HG03378 (cell line): Measurements from ENCODE around the gene VCAN.

Experiments
- ATAC-seq: cut with Tn5 transposase; IDR thresholded peaks from one replicate; pipeline ENCODE4 v1.9.1; 2021; ENCODE audit warnings: mild to moderate bottlenecking, moderate library complexity; ENCODE audit not compliant: unreplicated experiment

Gene VCAN

GRCh38 chr5:83467371-83468035 is 4.0 kb upstream of the VCAN start:
- ATAC-seq, result no peak

GRCh38 chr5:83469075-83469474 is 2.5 kb upstream of the VCAN start:
- no peak for ATAC-seq

DNA sequence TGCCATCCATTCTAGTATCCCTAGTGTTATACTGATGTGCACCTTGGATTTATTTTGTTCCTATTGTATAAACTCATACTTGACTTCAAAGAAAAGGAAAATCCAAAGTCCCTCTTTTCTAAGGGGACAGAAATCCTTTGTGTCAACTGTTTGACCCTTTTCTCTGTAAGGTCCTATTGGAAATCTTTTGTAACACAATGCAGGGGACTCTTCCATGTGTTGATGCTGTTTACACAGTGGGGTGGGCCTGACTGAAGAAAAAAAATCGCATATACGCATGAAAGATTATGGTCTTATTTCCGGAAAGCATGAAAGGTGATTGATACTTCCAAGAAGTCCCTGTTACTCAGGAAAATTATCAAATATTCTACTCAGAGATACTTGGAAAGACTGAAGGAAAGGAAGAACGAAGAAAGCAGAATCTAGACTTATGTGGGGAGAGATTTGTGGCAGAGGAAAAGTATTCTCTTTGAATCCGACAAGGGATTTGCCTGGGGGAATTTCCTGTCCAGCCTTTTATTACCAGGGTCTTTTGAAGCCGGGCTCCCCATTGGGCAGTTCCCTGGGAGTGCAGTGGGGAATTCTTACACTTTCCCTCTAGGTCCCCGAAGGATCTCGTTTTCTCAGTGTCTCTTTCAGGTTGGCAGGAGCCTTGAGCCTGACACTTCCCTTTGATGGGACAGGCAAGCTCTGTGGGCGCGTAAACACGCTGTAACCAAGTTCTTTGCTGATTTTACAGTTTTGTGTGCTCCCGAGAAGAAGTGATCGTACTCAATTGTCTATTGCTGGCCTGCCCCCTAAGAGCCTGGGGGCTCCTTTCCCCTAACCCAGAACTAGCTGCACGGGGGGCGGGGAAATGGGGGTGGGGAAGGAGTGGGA is 779 bp upstream of the VCAN start:
- ATAC-seq, result no peak

DNA sequence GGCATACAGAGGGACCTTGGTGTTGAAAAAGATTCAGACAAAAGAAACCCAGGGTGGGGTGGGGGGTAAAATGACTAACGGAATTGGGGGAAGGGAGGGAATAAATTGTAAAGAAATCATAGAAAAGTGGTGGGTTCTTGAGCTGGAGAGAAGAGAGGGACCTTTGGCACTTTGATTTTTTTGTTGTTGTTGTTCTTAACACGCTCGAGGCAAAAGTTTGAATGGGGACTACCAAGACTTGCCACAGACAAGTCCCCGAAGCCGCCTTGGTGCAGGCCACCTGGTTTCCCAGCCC is 616 bp downstream of the VCAN start:
- no peak for ATAC-seq

- ATAC-seq, result peak; percentile 29
These were observed 1.2 kb downstream of the VCAN start for GRCh38 chr5:83472508-83473345.

GRCh38 chr5:83473346-83474160 is 2.0 kb downstream of the VCAN start:
- ATAC-seq, result peak; percentile 60

GRCh38 chr5:83474161-83474796 is 2.7 kb downstream of the VCAN start:
- peak; percentile 32 for ATAC-seq

DNA sequence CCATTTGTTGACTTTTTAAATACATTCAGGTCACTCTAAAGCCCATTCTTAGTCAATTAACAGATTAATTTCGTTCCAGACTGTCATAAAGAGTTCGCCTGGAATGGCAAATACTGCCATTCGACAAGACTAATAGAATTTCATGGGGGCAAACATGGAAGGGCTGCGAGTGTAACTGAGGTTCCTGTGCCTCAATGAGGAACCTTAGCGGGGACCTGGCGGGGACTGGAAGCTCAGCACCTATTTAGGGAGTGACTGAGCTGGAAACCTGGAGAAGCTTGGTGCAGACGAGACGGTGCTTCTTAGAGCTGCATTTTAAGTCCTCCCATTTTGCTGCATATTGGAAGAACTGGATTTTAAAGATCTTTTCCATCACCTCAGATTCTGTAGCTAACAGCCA is 3.4 kb downstream of the VCAN start:
- ATAC-seq, result no peak

DNA sequence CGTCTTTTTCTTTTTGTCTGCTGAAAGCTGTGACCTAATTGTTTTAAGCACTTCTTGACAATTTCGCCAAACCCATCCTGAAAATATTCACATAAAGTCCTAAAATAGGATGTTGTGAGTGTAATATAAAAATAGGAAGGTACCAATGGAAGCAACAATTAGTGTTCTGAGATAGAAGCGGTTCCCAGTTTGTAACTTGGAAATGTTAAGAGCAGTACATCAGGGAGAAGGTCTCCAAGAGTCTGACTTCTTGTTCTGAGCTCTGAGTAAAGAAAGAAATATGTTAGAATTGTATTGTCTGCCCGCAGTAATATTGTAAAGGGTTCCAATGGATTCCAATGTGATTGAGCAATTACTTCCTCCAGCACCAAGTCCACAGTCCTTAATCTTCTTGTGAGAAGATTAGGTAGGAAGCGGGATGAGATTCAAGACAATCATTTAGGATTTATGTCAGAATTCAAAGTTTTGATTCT is 3.9 kb downstream of the VCAN start:
- no peak for ATAC-seq

GRCh38 chr5:83475935-83476814 is 4.6 kb downstream of the VCAN start:
- ATAC-seq, result no peak

DNA sequence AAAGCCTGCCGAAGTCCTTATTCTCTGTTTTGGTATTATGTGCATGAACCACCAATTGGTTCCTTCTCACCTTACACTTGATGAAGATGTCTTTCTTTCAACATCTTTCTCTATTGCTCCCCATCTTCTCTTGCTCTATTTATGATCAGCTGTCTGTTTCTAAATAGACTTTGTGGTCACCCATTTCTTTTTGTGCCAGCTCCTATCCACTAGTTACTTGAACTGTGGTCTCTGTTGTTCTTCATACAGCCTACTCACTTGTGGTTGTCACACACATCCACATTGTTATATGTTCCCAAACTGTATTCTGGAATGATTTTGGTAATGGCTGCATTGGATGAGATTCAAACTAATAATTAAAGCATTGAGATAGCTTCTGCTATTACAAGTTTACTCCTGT is 11.4 kb downstream of the VCAN start:
- no peak for ATAC-seq

DNA sequence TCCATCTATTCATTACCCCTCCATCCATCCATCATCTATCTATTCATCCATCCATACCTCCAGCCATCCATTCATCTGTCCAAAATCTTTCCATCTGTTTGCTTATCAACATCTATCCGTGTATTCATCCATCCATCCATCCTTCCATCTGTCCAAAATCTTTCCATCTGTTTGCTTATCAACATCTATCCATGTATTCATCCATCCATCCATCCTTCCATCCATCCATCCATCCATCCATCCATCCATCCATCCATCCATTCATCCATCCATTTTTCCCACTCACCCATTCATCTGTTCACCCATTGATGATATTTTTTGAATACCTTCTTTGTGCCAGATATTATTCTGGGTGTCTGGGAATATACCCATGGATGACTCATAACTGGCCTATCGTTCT is 12.8 kb downstream of the VCAN start:
- no peak for ATAC-seq

DNA sequence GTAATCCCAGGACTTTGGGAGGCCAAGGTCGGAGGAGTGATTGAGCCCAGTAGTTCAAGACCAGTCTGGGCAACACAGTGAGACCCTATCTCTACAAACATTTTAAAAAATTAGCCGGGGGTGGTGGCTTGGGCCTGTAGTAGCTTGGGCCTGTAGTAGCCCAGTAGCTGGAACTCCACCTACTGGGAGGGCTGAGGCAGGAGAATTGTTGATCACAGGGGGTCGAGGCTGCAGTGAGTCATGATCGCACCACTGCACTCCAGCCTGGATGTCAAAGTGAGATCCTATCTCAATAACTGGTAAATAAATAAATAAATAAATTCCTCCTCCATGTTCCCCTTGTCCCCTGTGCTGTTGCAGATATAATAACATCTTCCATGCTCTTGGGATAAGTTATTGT is 14.3 kb downstream of the VCAN start:
- no peak for ATAC-seq

DNA sequence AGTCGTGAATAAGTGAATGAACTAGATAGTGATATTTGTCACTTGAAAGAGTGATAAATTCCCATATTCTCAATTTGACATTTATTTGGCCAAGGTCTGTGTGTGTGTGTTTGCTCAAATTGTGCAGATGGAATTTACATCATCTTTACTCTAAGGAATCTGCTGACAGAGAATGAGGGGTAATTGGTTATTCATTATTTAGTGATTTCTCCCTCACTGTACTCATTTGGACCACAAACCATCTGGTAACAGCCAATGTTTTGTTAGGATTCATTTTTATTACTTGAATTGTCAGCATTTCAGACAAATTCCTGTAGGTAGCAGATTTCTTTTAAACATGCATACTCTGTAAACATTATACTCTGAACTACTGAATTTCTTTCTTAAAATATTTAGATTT is 15.6 kb downstream of the VCAN start:
- no peak for ATAC-seq

- no peak for ATAC-seq
These were observed 16.7 kb downstream of the VCAN start for GRCh38 chr5:83488271-83488670.

DNA sequence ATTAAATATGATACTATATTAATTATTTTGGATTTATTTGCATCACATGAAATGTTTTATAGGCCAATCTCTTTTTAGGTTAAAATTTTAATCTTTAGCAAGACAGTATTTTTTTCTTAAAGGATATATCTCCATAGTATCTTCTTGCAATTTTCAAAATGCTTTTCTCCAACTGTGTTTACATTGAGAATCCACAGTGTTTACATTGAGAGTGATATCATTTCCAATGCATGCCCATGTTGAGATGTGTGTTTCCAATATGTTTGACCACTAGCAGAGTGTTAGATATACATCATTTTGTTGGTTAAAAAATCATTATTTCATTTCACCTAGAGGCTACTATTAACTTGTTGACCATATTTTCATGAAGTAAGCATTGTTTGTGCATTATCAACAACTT is 17.3 kb downstream of the VCAN start:
- no peak for ATAC-seq

GRCh38 chr5:83490203-83490602 is 18.7 kb downstream of the VCAN start:
- no peak for ATAC-seq

GRCh38 chr5:83492331-83492730 is 20.8 kb downstream of the VCAN start:
- no peak for ATAC-seq

DNA sequence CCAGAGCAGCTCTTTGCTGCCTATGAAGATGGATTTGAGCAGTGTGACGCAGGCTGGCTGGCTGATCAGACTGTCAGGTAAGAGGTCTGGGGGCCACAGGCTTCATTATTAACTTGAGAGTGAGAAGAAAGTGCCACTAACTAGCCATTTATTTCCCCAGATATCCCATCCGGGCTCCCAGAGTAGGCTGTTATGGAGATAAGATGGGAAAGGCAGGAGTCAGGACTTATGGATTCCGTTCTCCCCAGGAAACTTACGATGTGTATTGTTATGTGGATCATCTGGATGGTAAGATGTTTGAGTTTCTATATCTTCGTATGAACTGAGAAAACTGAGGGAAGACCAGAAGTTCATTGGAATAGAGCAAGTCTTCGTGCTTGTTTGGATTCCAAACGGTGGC is 22.1 kb downstream of the VCAN start:
- no peak for ATAC-seq
